H7 (cell line): ENCODE data around the gene LMX1A. TPM values are rescaled to one million over a fixed set of nuclear protein-coding genes. Genes with fewer than 3 reads are reported as not detected.

Source experiments
- DNase-seq: peaks from one replicate; pipeline ENCODE4 v3.0.0; 2012
- H3K27me3 ChIP-seq: 2 replicates; pipeline ENCODE4 v1.6.0; 2011; ENCODE audit warnings: mild to moderate bottlenecking, low read length; ENCODE audit not compliant: control insufficient read depth, insufficient read depth
- H3K36me3 ChIP-seq: replicated peaks from 2 replicates; pipeline ENCODE4 v1.5.1; 2011; ENCODE audit warnings: low read length; ENCODE audit not compliant: control insufficient read depth, insufficient read depth
- H3K4me3 ChIP-seq: 2 replicates; pipeline ENCODE4 v1.5.1; 2011; ENCODE audit warnings: low read depth, mild to moderate bottlenecking, control low read depth, low read length, moderate library complexity; ENCODE audit not compliant: insufficient read depth
- total RNA-seq: library from RNA; depleted of rRNA; stranded (reverse); fragments of >200 nt; shearing (Covaris generic); gene quantifications from 2 replicates; pipeline ENCODE4 v1.2.3, GENCODE V29; 2014

Gene LMX1A
- total RNA-seq, 1 experiment from 2014 or later = 1.5 TPM

GRCh38 chr1:165287329-165287728 lies 69.2 kb downstream of the LMX1A start:
- H3K27me3 ChIP-seq = no peaks in the 10 kb centered on the region; the same call in 1 of the 2 replicates
- H3K4me3 ChIP-seq = no peak overlapping the region
- no peaks in the 10 kb centered on the region for H3K36me3 ChIP-seq
- DNase-seq = peak; percentile 40

- Histone ChIP-seq H3K36me3 (no peaks in the 10 kb centered on the region), H3K27me3 (no peaks in the 10 kb centered on the region; the same call in 1 of the 2 replicates), H3K4me3 (no peak overlapping the region)
- no peak for DNase-seq
These were observed 72.1 kb downstream of the LMX1A start for GRCh38 chr1:165284454-165284853.

- H3K4me3 ChIP-seq = no peak overlapping the region
- H3K36me3 ChIP-seq = no peaks in the 10 kb centered on the region
- H3K27me3 ChIP-seq = no peaks in the 10 kb centered on the region; the same call in 1 of the 2 replicates
- DNase-seq = no peak
These were observed 75.2 kb downstream of the LMX1A start for GRCh38 chr1:165281207-165281901.

- no peak for DNase-seq
- Histone ChIP-seq H3K27me3 (no peaks in the 10 kb centered on the region; the same call in 1 of the 2 replicates), H3K4me3 (no peak overlapping the region), H3K36me3 (no peaks in the 10 kb centered on the region)
These were observed 76.6 kb downstream of the LMX1A start for GRCh38 chr1:165279882-165280281.

GRCh38 chr1:165276314-165276713 lies 80.2 kb downstream of the LMX1A start:
- Histone ChIP-seq H3K36me3 (no peaks in the 10 kb centered on the region), H3K27me3 (no peaks in the 10 kb centered on the region; the same call in 1 of the 2 replicates), H3K4me3 (no peak overlapping the region)
- DNase-seq = no peak

GRCh38 chr1:165265196-165265838 lies 91.2 kb downstream of the LMX1A start:
- H3K27me3 ChIP-seq = no peaks in the 10 kb centered on the region; the same call in 1 of the 2 replicates
- DNase-seq = no peak
- H3K4me3 ChIP-seq = no peak overlapping the region
- H3K36me3 ChIP-seq = no peaks in the 10 kb centered on the region

GRCh38 chr1:165259706-165260428 lies 96.6 kb downstream of the LMX1A start:
- Histone ChIP-seq H3K4me3 (no peak overlapping the region), H3K36me3 (no peaks in the 10 kb centered on the region), H3K27me3 (no peaks in the 10 kb centered on the region; the same call in 1 of the 2 replicates)
- DNase-seq = no peak

GRCh38 chr1:165259236-165259635 lies 97.3 kb downstream of the LMX1A start:
- DNase-seq = no peak
- H3K4me3 ChIP-seq = no peak overlapping the region
- no peaks in the 10 kb centered on the region for H3K36me3 ChIP-seq
- no peaks in the 10 kb centered on the region; the same call in 1 of the 2 replicates for H3K27me3 ChIP-seq

- Histone ChIP-seq H3K27me3 (no peaks in the 10 kb centered on the region; the same call in 1 of the 2 replicates), H3K4me3 (no peak overlapping the region), H3K36me3 (no peaks in the 10 kb centered on the region)
- peak; percentile 75 for DNase-seq
These were observed 98.5 kb downstream of the LMX1A start for GRCh38 chr1:165257969-165258459.

- H3K27me3 ChIP-seq = no peaks in the 10 kb centered on the region; the same call in 1 of the 2 replicates
- DNase-seq = no peak
- H3K36me3 ChIP-seq = no peaks in the 10 kb centered on the region
- H3K4me3 ChIP-seq = no peak overlapping the region
These were observed 101.5 kb downstream of the LMX1A start for GRCh38 chr1:165254896-165255625.

GRCh38 chr1:165254376-165254775 lies 102.1 kb downstream of the LMX1A start:
- Histone ChIP-seq H3K27me3 (no peaks in the 10 kb centered on the region; the same call in 1 of the 2 replicates), H3K4me3 (no peak overlapping the region), H3K36me3 (no peaks in the 10 kb centered on the region)
- no peak for DNase-seq

- H3K27me3 ChIP-seq = no peaks in the 10 kb centered on the region; the same call in 1 of the 2 replicates
- no peak for DNase-seq
- H3K4me3 ChIP-seq = no peak overlapping the region
- H3K36me3 ChIP-seq = no peaks in the 10 kb centered on the region
These were observed 102.7 kb downstream of the LMX1A start for GRCh38 chr1:165253818-165254254.

GRCh38 chr1:165248969-165249571 lies 107.4 kb downstream of the LMX1A start:
- no peaks in the 10 kb centered on the region for H3K36me3 ChIP-seq
- no peak overlapping the region for H3K4me3 ChIP-seq
- DNase-seq = no peak
- H3K27me3 ChIP-seq = no peaks in the 10 kb centered on the region; the same call in 1 of the 2 replicates

GRCh38 chr1:165241952-165242351 lies 114.6 kb downstream of the LMX1A start:
- H3K36me3 ChIP-seq = no peaks in the 10 kb centered on the region
- DNase-seq = no peak
- H3K27me3 ChIP-seq = peaks cover 19% of the 10 kb centered on the region
- H3K4me3 ChIP-seq = no peak overlapping the region
